HG03565 (cell line): Measurements from ENCODE around the gene NUDT22.

Experiments used
- ATAC-seq: cut with Tn5 transposase; IDR thresholded peaks from one replicate; pipeline ENCODE4 v1.9.1; 2021; ENCODE audit warnings: mild to moderate bottlenecking, moderate library complexity; ENCODE audit not compliant: unreplicated experiment

The NUDT22 gene

DNA sequence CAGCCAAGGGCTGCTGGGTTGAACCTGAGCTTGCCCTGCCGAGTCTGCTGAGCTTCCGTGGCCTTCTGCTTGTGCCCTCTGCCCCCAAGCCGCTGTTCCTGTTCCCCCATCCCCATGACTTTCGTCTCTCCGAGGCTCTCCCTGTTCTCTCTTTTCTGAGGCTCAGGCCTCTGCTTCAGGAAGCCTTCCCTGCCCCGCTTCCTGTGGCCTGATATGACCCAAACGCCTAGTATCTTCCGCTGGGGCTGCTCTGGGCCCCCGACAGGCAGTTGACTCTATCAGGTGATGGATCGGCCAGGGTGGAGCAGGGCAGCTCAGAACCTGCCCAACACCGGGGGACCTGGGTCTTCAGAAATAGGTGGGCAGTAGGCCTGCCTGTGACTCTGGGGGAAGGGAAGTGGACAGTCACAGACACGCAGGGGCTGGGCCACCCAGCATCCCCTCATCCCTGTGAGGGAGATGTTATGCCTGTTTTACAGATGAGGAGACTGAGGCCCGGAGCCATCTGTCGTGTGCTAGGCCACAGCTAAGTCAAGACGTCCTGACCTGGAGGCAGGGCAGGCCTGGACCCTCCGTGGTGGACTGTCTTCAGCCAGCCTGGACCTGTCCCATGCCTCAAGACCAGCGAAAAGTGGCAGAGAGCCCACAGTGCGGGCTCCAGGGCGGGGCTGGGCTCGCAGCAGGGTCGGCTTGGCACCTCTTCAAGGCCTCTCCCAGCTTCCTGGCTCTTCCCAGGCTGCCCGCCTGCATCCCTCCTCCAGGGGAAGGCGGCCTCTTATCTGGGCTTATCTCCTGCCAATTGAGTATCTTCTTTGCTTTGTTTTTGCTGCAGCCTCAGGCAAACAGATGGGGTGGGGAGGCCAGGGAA, 42.2 kb downstream of the NUDT22 start:
- ATAC-seq: no peak

DNA sequence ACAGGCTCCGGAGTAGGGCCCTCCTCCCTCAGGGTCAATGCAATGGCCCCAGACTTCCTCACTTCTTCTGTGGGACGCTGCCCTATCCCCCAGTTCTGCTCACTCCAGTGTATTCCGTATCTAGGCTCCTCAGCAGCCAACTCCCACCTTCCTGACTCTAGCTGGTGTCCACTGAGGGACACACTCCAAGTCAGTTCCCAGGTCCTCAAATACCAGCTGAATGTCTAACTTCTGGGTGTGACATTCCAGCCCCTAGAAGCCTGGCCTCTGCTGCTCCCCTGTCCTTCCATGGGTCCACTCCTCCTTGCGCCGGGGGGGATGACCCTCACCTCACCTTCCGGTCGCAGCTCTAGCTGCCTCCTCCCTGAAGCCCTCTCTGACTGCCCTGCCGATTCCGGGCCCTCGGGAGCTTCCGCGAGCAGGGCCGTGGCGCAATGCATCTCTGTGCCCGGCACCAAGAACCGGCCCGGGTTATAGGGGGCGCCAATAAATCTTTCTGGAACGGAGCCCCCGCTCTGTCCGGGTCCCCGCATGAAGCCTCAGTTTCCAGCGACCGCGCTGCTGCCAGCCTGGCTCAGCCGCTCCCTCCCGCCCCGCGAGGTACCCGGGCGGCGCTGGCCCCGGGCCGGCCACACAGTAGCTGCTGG, 42.9 kb downstream of the NUDT22 start:
- ATAC-seq: peak; percentile 4

DNA sequence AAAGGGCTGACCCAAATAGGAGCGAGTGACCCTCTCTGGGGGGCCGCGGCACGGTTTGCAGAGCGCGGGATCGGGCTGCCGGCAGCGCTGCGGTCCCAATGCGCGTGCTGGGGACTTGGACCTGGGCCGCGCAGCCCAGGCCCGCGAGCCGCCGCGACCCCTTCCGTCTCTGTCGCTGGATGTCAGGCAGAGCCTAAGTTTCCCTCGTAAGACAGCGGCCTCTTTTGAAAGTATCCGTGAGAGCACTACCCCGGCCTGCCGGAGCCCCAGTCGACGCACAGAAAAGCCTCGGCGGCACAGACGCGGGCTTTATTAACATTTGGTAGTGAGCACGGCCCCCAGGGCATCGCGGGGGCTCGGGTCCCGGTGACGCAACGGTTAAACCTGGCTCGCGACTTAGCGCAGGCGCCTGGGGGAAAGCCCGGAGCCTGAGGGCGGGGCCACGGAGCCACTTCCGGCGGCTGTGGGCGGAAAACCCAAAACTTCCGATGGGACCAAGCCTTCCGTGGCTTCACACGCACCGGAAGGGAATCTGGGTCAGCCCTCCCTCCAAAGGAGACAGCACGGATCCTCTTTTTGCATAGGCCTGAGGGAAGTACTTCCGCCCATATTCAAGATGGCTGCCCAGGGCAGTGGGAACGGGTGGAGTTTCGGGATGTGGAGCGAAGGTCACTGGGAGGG, 43.6 kb downstream of the NUDT22 start:
- ATAC-seq: peak; percentile 46

DNA sequence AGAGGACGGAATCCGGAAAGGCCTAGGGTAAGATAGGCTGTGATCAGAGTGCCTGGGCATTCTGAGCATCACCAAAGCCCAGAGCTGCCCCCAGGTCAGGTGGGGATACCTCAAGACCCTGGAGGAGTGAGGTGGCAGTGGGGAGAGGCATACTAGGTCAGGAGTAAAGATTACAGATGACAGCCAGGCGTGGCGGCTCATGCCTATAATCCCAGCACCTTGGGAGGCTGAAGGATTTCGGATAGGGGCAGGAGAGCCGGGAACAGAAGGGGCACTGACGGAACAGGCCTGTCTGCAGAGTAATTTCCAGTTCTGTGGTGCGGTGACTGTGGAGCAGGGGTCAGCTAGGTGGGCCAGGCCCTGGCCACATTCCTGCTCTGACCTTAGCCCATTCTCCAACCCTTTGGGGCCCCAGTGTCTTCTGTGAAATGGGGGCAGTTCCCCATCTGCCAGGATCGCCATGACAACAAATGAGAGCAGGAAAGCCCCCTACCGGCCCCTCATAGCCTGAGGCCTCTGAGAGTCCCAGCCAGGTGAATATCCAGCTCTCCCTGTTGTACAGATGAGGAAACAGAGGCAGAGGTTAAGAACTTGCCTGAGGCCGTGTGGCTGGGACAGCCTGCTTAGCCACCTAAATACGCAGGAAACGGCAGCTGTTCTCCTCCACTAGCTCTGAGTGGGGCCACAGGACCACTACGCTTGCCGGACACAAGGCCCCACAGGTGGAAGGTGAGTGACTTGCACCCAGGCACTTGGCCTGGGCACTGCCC, 49.1 kb downstream of the NUDT22 start:
- no peak for ATAC-seq

DNA sequence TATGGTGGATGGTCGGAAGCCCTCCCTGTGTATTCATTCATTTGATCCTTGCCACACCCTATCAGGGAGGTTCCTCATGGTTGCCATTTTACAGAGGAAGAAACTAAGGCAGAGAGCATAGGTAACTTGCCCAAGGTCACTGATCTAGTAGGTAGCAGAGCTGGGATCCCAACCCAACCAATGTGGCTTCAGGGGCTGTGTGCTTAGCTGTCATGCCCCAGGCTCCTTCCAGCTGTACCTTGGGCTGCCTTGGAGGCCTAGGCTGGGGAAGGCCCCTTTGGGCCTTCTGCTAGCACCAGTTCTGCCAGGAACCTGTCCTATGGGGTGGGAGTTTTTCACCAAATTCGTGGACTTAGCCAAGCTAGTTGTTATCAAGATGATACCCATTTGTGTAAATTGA, 49.8 kb downstream of the NUDT22 start:
- no peak for ATAC-seq

DNA sequence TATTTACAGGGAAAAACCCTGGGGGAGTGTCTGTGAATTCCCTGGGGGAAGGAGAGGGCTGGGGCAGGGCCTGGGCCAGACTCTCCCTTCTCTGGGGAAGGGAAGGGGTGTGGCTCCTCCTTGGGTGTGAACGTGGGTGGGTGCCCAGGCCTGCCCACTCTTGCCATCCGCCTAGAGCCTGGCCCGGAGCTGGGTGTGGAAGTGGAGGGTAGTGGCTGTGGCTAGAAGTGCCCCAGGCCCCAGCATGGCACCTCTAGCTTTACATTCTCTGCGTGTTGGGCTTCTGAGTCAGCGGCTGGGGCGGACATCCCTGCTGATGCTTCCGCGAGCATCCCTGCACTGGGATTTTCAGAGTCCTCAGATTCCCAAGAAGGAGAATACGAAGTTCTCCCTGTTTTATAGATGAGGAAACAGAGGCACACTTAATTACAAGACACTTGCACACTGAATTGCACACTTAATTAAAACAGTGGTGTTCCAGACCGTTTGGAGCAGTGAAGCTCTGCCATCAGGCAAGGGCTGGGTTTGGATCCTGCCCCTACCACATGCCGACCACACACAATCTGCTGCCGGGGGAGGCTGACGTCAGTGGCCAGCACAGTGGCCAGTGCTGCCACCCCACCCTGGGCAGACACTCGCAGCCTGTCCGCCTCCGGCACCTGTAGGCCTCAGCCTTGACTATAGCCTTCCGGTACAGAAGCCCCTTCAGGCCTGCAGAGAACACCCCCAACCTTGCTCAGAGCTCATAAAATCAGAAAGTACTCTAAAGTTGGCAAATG, 50.8 kb downstream of the NUDT22 start:
- no peak for ATAC-seq

DNA sequence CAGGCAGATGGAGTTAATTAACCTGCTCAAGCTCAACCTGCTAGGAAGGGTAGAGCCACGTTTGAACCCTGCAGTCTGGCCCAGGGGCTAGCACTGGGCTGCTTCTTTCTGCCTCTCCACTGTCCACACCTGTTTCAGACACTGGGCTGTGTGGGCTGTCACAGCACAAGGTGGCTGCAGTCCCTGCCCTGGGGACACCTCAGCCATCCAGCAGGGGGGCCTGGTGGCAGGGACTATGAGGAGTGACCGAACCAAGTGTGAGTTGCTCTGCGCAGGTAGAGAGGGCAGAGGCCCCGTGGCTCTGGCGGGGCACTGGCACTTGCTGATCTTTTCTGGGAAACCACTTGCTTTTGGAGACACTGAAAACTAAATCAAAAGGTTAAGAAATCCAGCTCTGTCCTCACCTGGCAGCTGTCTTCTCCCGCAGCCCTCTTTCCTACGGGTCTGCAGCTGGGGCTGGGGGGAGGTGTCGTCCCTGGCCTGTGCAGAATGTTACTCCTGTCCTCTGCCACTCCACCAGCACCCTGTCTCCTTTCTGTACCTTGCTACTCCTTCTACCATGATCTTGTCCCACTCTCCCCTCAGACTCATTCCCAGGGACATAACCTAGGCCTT, 52.6 kb downstream of the NUDT22 start:
- no peak for ATAC-seq
